ENCODE data around the gene SNX30.

The SNX30 gene

GRCh38 chr9:112856200-112856599, 105.6 kb downstream of the SNX30 start:
- no peak for DNase-seq

DNA sequence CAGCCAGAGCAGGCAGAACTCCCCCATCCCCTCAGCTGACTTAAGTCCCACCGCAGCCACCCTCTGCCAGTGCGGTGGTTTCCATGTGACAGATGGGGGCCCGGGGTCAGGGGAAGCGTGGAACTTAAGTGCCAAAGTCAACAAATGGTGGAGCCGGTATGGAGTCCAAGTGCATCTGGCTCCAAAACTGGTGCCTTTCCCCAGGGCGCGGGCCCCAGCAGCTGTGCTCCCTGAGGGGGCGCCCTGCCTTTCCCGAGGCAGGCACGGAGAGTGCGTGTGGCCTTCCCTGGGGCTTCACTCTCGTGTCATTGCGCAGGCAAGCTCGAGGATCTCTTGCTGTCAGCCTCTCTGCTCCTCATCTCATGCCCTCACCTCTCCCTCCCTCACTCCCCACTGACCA, 106.3 kb downstream of the SNX30 start:
- no peak for DNase-seq

- no peak for DNase-seq
These were observed 107.4 kb downstream of the SNX30 start for GRCh38 chr9:112858005-112858404.

DNA sequence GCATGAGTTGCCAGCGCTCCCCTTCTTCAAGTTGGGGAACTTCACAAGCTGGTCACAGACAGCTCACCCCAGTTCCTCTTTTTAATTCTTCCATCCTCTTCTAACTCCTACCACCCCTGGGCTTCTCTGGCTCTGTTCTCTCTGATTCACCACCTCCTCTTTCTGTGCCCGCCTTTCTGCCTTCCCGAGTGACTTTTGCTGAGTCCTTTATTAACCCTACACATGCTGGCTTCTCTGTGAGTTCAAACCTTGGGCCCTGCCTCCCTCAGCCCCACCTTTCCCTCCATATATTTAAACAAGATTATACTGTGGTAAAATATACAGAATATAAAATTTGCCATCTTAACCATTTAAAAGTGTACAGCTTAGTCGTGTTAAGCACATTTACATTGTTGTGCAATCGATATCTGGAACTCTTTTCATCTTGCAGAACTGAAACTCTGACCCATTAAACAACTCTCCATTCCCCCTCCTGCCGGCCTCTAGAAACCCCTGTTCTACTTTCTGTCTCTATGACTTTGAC, 108.1 kb downstream of the SNX30 start:
- peak in 4 of 51 donors; percentile 5 to 21 (median 14) for DNase-seq

DNA sequence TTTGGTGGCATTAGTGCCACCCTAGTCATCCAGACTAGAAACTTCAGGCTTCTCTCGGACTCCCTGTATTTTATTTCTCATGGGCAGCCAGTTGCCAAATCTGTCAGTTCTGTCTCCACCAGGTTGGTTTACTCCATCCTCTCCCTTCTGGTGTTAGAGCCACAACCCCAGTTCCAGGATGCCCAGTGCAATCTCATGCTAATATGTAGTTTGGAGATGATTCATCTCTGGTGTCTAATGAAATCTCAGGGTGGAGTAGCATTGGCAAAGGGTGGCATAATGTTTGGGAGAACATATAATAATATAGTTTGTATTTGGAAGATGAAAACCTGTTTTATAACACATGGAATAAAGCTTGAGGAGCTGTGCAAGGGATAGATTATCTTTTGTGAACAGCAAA, 109.9 kb downstream of the SNX30 start:
- DNase-seq = no peak

DNA sequence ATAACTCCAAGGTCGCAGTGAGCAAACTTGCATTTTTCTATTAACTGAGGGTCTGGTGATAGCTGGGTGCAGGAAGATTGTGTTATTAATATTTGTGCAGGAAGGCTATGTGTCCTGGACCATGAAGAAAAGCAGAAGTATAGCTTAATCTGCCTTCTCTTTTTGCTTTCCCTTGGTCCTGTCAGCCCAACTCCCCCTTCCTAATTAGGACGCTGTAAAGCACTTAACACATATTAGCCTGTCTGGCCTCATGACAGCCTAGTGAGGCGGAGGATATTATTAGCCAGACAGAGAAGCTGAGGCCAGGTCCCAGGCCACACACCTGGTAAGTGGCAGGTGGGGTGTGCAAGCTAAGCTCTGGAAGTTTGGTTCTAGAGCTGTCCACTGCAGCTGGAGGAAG, 110.6 kb downstream of the SNX30 start:
- DNase-seq = no peak

GRCh38 chr9:112861638-112862555, 111.3 kb downstream of the SNX30 start:
- peak in 7 of 51 donors; percentile 3 to 22 (median 10) for DNase-seq

DNA sequence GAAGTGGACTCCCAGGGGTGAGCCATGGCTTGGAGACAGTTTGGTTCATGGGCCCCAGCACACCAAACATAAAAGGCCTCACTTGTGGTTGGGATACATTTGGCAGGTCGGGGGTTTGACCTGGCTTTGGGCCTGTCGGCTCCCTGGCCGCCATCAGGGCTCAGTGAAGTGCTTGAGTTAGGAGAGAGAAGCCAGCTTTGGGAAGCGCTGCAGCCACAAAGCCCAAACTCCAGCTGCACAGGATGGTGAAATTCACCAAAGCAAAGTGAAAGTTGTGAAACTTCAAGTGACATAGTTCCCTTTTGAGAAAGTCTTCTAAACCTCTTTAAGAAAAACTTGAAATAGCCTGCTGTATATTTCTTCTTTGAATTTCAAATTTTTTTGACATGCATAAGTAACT, 112.7 kb downstream of the SNX30 start:
- no peak for DNase-seq

DNA sequence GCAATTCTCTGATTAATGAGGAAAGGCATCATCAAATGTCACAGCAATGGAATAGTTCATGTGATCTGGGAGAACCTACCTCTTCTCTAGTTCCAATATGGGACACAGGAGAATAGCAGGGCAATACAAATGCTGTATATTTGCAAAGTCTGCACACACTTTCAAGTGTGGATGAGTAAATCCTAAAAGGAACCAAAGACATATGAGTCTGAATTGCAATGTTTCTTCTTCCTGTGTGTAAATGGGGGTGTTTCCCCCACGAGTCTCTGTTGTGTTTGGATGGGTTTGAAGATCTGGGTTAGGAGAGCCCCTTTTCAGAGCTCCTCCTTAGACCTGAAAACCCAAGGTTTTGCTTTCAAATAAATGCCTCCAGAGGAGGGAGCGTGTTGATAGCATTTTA, 113.2 kb downstream of the SNX30 start:
- no peak for DNase-seq

DNA sequence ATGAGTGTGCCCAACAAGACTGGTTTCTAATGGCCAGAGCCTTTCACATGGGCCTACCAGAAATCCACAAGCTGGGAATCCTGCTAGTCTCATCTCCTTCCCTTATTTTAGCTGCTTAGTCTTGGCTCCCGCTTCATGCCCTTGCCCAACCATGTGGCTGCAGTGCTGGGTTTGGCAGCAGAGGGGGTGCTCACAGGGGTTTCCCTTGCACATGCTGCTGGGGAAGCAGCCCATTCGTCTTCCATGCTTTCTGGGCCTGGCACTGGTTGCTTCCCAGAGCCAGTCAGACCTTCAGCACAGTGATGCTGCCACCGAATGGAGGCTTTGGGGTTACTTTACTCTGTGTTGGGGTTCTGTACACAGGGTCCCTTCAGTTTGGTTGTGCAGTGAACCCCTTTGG, 113.8 kb downstream of the SNX30 start:
- DNase-seq = no peak

- no peak for DNase-seq
These were observed 114.4 kb downstream of the SNX30 start for GRCh38 chr9:112864982-112865381.

DNA sequence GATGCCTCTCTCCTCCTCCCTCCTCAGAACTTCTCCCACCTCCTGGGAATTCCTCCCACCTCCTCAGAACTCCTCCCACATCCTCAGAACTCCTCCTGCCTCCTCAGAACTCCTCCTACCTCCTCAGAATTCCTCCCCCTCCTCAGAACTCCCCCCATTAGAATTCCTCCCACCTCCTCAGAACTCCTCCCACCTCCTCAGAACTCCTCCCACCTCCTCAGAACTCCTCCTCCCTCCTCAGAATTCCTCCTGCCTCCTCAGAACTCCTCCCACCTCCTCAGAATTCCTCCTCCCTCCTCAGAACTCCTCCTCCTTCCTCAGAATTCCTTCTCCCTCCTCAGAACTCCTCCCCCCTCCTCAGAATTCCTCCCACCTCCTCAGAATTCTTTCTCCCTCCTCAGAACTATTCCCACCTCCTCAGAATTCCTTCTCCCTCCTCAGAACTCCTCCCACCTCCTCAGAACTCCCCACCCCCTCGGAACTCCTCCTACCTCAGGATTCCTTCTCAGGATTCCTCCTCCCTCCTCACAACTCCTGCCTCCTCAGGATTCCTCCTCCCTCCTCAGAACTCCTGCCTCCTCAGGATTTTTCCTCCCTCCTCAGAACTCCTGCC, 116.2 kb downstream of the SNX30 start:
- no peak for DNase-seq

DNA sequence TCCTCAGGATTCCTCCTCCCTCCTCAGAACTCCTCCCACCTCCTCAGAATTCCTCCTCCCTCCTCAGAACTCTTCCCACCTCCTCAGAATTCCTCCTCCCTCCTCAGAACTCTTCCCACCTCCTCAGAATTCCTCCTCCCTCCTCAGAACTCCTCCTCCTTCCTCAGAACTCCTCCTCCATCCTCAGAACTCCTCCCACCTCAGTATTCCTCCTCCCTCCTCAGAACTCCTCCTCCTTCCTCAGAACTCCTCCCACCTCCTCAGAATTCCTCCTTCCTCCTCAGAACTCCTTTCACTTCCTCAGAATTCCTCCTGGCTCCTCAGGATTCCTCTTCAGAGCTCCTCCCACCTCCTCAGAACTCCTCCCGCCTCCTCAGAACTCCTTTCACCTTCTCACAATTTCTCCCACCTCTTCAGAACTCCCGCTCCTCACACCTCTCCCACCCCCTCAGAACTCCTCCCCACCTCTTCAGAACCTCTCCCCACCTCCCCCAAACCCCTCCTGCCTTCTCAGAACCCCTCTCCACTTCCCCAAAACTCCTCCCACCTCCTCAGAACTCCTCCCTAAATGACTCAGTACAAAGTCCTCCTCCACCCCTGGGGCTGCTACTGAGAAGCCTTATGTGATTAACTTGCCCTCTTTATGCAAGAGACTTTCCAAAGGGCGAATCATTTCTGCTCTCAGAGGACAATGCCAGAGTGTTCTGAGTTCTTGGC, 116.9 kb downstream of the SNX30 start:
- DNase-seq = no peak

DNA sequence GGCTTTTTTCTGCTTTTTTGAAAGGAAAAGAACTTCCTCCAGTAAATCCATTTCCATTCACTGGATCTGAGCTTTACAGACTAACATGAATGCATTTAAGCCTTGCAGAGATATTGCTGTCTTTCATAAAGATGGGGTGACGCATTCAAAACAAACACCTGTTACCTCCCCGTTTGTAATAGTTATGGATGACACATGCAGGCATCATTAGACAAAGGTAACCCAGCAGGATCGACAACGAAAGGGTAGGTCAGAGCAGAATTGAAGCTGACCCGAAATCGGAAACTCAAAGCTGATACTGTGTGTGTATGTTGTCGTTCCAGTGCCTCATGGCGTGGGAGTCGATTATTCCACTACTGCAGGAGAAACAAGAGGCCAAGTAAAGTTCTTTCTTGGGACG, 117.9 kb downstream of the SNX30 start:
- no peak for DNase-seq

DNA sequence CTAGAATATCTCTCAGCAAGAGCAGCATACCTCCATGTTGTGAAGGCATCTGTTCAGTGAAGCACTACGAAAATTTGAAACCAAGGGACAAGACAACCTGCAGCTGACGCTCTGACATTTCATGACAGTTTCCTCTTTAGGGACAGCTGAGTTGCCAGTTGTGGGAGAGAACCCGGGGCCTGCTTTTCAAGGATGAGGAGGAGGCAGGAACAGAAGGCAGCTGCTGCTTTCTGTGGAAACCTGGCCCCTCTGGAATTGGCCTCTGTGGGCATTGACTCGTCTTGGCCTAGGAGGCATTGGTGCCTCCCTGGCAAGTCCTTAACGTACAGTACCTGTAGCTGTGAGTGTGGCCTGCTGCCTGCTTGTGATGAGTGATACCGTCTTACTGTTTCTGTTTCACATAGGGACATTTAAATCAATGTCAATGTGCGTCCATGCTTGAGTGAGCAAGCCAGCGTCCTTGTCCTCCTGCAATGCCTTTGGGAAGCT, 118.5 kb downstream of the SNX30 start:
- no peak for DNase-seq

GRCh38 chr9:112869917-112870316, 119.4 kb downstream of the SNX30 start:
- DNase-seq = no peak

- no peak for DNase-seq
These were observed 120.0 kb downstream of the SNX30 start for GRCh38 chr9:112870556-112870955.

DNA sequence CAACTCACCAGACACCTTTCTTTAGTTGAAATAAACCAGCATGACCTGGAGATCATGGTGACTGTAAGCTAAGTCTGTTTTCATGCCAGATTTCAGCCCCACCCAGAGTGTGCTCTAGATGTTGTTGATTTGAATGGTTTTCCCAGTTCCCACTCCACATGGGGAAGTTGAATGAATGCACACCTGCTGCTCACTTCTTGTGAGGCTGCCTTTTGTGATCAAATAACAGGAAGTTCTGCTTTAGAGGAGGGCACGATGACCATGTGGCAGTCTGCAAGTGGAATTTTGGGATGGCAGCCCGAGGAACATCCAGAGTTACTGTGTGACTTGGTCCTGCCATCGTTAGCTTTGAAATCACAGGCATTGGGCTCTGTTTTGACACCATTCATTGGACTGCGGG, 121.5 kb downstream of the SNX30 start:
- no peak for DNase-seq

DNA sequence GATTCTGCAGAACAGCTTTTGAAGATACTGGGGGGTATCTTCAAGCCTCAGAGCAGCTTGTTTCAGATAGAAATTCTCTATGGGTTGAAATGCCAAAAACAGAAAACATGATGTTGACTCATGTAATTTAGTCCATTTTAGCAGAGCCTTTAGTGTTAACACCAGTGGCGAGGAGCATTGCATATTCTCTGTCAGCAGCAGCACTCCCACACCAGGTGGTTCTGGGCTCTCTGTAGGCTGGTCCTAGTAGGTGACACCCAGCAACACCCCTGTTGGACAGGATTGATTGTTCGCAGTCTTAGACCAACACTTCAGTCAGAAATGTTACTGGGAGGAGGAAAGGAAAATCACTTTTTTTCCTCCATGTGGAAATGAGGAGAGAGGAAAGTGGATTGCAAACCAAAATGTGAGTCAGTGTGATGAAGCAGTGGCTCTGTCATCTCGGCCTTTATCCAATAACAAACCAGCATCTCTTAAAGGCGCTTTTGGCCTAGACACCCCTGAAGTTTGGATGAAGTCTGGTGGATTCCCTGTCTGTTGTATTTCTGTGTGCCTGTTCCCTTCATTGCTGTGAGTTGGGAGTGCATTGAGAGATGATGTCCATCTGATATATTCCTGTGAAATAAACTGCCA, 123.3 kb downstream of the SNX30 start:
- no peak for DNase-seq

GRCh38 chr9:112878752-112879151, 128.2 kb downstream of the SNX30 start:
- no peak for DNase-seq

GRCh38 chr9:112880650-112881049, 130.1 kb downstream of the SNX30 start:
- DNase-seq = no peak

GRCh38 chr9:112881331-112881730, 130.8 kb downstream of the SNX30 start:
- no peak for DNase-seq
